Endothelial cell of umbilical vein (primary cell): Measurements from ENCODE around the gene TRAF1. TPM values are rescaled to one million over a fixed set of nuclear protein-coding genes. Genes with fewer than 3 reads are reported as not detected.

Source experiments
- BruUV-seq: library from RNA; stranded (reverse); fragments of 400-500 nt; replicated peaks from 2 replicates; lab custom pipeline; 2021; lab: Mats Ljungman, UMichigan
- CTCF ChIA-PET: fragments of 300-600, 350-600 bp; sonication (Branson Sonifier 250); formaldehyde crosslinking; loops from one replicate; lab custom pipeline; 2021; ENCODE audit warnings: antibody characterized with exemption, inconsistent platforms; lab: Charles Lee
- POLR2A ChIA-PET: fragments of 300-600, 350-600 bp; sonication (Branson Sonifier 250); formaldehyde crosslinking; loops from one replicate; lab custom pipeline; 2021; ENCODE audit warnings: antibody characterized with exemption, inconsistent platforms; lab: Charles Lee
- DNase-seq: peaks from one replicate; pipeline ENCODE4 v3.0.0-alpha.2; 2011; ENCODE audit warnings: low read depth, low spot score
- FAIRE-seq: peaks from 2 replicates; lab custom pipeline; 2011; peaks lifted over from hg19 to GRCh38; lab: Jason Lieb, UNC
- H2AFZ ChIP-seq: 2 replicates; pipeline ENCODE4 v1.6.0; 2012; ENCODE audit warnings: low read depth, low read length, control low read depth, inconsistent platforms
- H3K27ac ChIP-seq: 2 replicates; pipeline ENCODE4 v1.5.1; 2011; ENCODE audit warnings: low read depth, mild to moderate bottlenecking, control low read depth, low read length, moderate library complexity; ENCODE audit not compliant: insufficient read depth
- H3K27me3 ChIP-seq, 2 experiments: 2 replicates each; pipeline versions ENCODE4 v1.6.0 to v1.6.1; 2011; ENCODE audit warnings: low read length in 2 of 2, mixed read lengths in 1 of 2; ENCODE audit not compliant: control insufficient read depth in 2 of 2, insufficient read depth in 2 of 2
- H3K36me3 ChIP-seq, 2 experiments: 2 replicates in 1 of 2; 3 replicates in 1 of 2; pipeline ENCODE4 v1.5.1; 2011; ENCODE audit warnings: low read length in 2 of 2, mild to moderate bottlenecking in 1 of 2, moderate library complexity in 1 of 2; ENCODE audit not compliant: control insufficient read depth in 2 of 2, insufficient read depth in 2 of 2; ENCODE audit errors: extremely low read depth in 1 of 2
- H3K4me1 ChIP-seq: 3 replicates; pipeline ENCODE4 v1.5.1; 2011; ENCODE audit warnings: mild to moderate bottlenecking, low read length; ENCODE audit not compliant: control insufficient read depth, insufficient read depth; ENCODE audit errors: extremely low read depth
- H3K4me2 ChIP-seq: 2 replicates; pipeline ENCODE4 v1.6.1; 2011; ENCODE audit warnings: low read length, control low read depth, mixed read lengths; ENCODE audit not compliant: insufficient read depth
- H3K4me3 ChIP-seq, 3 experiments: fragments of 200-600 bp in 1 of 3; sonication (generic), shearing (Covaris generic) in 1 of 3; replicated peaks in 1 of 3; 2 replicates each; pipeline ENCODE4 v1.5.1; 2011 to 2016; ENCODE audit warnings: control low read depth in 3 of 3, low read length in 3 of 3, mild to moderate bottlenecking in 2 of 3, inconsistent platforms in 1 of 3, low read depth in 1 of 3, moderate library complexity in 1 of 3; ENCODE audit not compliant: insufficient read depth in 1 of 3
- H3K79me2 ChIP-seq: 2 replicates; pipeline ENCODE4 v1.6.0; 2012; ENCODE audit warnings: low read length, inconsistent platforms; ENCODE audit not compliant: control insufficient read depth, insufficient read depth
- H3K9ac ChIP-seq: replicated peaks from 2 replicates; pipeline ENCODE3; 2011; ENCODE audit warnings: low read length, control low read depth; ENCODE audit not compliant: insufficient read depth; ENCODE audit errors: extremely low read depth
- H3K9me1 ChIP-seq: replicated peaks from 3 replicates; pipeline ENCODE4 v1.6.0; 2011; ENCODE audit warnings: mild to moderate bottlenecking, low read length; ENCODE audit not compliant: control insufficient read depth, insufficient read depth; ENCODE audit errors: extremely low read depth
- H3K9me3 ChIP-seq: replicated peaks from 2 replicates; pipeline ENCODE4 v1.5.1; 2012; ENCODE audit warnings: low read length, inconsistent platforms; ENCODE audit not compliant: control insufficient read depth, insufficient read depth
- H4K20me1 ChIP-seq: replicated peaks from 2 replicates; pipeline ENCODE3; 2011; ENCODE audit warnings: mild to moderate bottlenecking, low read length; ENCODE audit not compliant: control insufficient read depth, insufficient read depth; ENCODE audit errors: extremely low read depth
- CTCF ChIP-seq, 2 donors: IDR thresholded peaks; 1 replicate in 1 of 2; 2 replicates in 1 of 2; pipeline ENCODE4 v1.5.1; 2011; ENCODE audit warnings: low read length in 2 of 2, mild to moderate bottlenecking in 2 of 2, moderate library complexity in 2 of 2, control low read depth in 1 of 2, inconsistent platforms in 1 of 2, low read depth in 1 of 2; ENCODE audit not compliant: insufficient read depth in 1 of 2; ENCODE audit errors: extremely low read depth in 1 of 2
- EZH2 ChIP-seq: IDR thresholded peaks from 2 replicates; pipeline ENCODE4 v1.6.1; 2012; ENCODE audit warnings: borderline replicate concordance, low read depth, mild to moderate bottlenecking, moderate library complexity, low read length, inconsistent platforms; ENCODE audit not compliant: severe bottlenecking
- GATA2 ChIP-seq: IDR thresholded peaks from 2 replicates; pipeline ENCODE4 v1.7.0; 2011; ENCODE audit warnings: low read depth, mild to moderate bottlenecking, moderate library complexity, mixed read lengths, low read length; ENCODE audit not compliant: insufficient read length, insufficient read depth
- JUN ChIP-seq: IDR thresholded peaks from 2 replicates; pipeline ENCODE4 v1.6.1; 2011; ENCODE audit warnings: borderline replicate concordance, low read depth; ENCODE audit not compliant: insufficient read length, insufficient read depth
- MAX ChIP-seq: IDR thresholded peaks from 2 replicates; pipeline ENCODE4 v1.6.1; 2011; ENCODE audit not compliant: insufficient read depth, insufficient read length
- MYC ChIP-seq: IDR thresholded peaks from one replicate; pipeline ENCODE4 v1.6.1; 2011; ENCODE audit warnings: mild to moderate bottlenecking, low read depth, low read length
- POLR2A ChIP-seq: IDR thresholded peaks from 2 replicates; pipeline ENCODE4 v1.6.1; 2012; ENCODE audit warnings: low read depth, mild to moderate bottlenecking, control low read depth, low read length
- POLR2AphosphoS5 ChIP-seq: IDR thresholded peaks from 2 replicates; pipeline ENCODE4 v1.6.1; 2012; ENCODE audit warnings: low read depth, mild to moderate bottlenecking, control low read depth, low read length, moderate library complexity; ENCODE audit not compliant: insufficient read depth
- dilution Hi-C: fragments of 300-500 bp; cut with MboI; formaldehyde crosslinking; loops from one replicate; pipeline ENCODE4 v1.15.0; 2019; ENCODE audit warnings: low sequenced_read_pairs; ENCODE audit not compliant: extremely low pct_ligation_motif_present
- intact Hi-C: fragments of 100-400 bp; cut with micrococcal nuclease; formaldehyde crosslinking; loops from one replicate; pipeline ENCODE4 v1.10.0; 2022
- polyA plus RNA-seq, 4 experiments: library from polyadenylated mRNA; depleted of rRNA in 3 of 4; stranded (reverse) in 3 of 4; unstranded in 1 of 4; fragments of >200 nt; gene quantifications; 2 replicates each; pipeline versions ENCODE4 v1.2.1 to v1.2.3, GENCODE V29; 2011 to 2012; ENCODE audit warnings: missing spikeins in 1 of 4
- total RNA-seq: library from RNA; stranded (reverse); gene quantifications from 2 replicates; pipeline ENCODE4 v1.2.3, GENCODE V29; 2021

TRAF1 gene
- total and polyA plus RNA-seq, 2 donors (not counting 3 experiments of a cell fraction or from before 2014, with no cell fraction given), result 2.0 to 2.6 TPM

GRCh38 chr9:120854596-120855327, 71.8 kb downstream of the TRAF1 start:
- H3K9ac ChIP-seq, result no peak overlapping the region
- H3K4me2 ChIP-seq, result no peak overlapping the region
- no peaks in the 10 kb centered on the region for H3K27me3 ChIP-seq
- BruUV-seq, result no TSS peak
- H2AFZ ChIP-seq, result no peak overlapping the region
- H3K27ac ChIP-seq, result no peak overlapping the region
- peaks cover 3 to 9% of the 10 kb centered on the region in 2 experiments for H3K36me3 ChIP-seq
- TF ChIP-seq EZH2, result no peak
- no peak for TF ChIP-seq MYC
- H3K9me3 ChIP-seq, result no peaks in the 10 kb centered on the region
- dilution Hi-C loops (no loop called here), intact Hi-C loops (no loop called here)
- no peaks in the 10 kb centered on the region for H3K4me1 ChIP-seq
- no peaks in the 10 kb centered on the region for H3K79me2 ChIP-seq
- FAIRE-seq (no peak), DNase-seq (no peak)
- CTCF ChIA-PET, result interaction anchor here (5.7 kb wide), 1 partner anchor 8 kb away, joined by 22 read pairs; no protein-coding TSS in a partner anchor
- POLR2A ChIA-PET, result interaction anchor here (1.0 kb wide), 1 partner anchor 8 kb away, joined by 3 read pairs; no protein-coding TSS in a partner anchor
- no peak overlapping the region for H3K4me3 ChIP-seq
- no peaks in the 10 kb centered on the region for H3K9me1 ChIP-seq
- no peaks in the 10 kb centered on the region for H4K20me1 ChIP-seq

- peaks cover 2% of the 10 kb centered on the region for H3K4me1 ChIP-seq
- H3K27me3 ChIP-seq, result no peaks in the 10 kb centered on the region
- no peak overlapping the region for H3K4me2 ChIP-seq
- POLR2A ChIA-PET, result no interaction called here
- no peak overlapping the region for H3K27ac ChIP-seq
- no peaks in the 10 kb centered on the region for H3K79me2 ChIP-seq
- intact Hi-C loops (no loop called here), dilution Hi-C loops (no loop called here)
- H3K4me3 ChIP-seq, result no peak overlapping the region
- DNase-seq, result no peak
- no peak overlapping the region for H3K9ac ChIP-seq
- CTCF ChIA-PET, result interaction anchor here (0.9 kb wide), 1 partner anchor 20 kb away, joined by 3 read pairs; no protein-coding TSS in a partner anchor
- TF ChIP-seq POLR2A, result no peak
- TF ChIP-seq EZH2, result no peak
- TF ChIP-seq MAX, result no peak
- no peak for TF ChIP-seq GATA2
- no peak for TF ChIP-seq MYC
- no peak for TF ChIP-seq JUN
- TF ChIP-seq POLR2AphosphoS5, result no peak
- no peak for TF ChIP-seq CTCF (IDR thresholded peaks at IDR 0.05; ENCODE audit: extremely low read depth in 1 of 2, insufficient read depth in 1 of 2, low read depth in 1 of 2, low read length in 2 of 2)
- no peaks in the 10 kb centered on the region for H3K9me3 ChIP-seq
- H4K20me1 ChIP-seq, result no peaks in the 10 kb centered on the region
- no peaks in the 10 kb centered on the region for H3K9me1 ChIP-seq
- peak; percentile 58 for FAIRE-seq
- BruUV-seq, result no TSS peak
- no peak overlapping the region for H2AFZ ChIP-seq
- H3K36me3 ChIP-seq, result peaks cover 3 to 6% of the 10 kb centered on the region in 2 experiments
Measured at GRCh38 chr9:120853198-120853597, 73.4 kb downstream of the TRAF1 start.
